K562 (cell line): Measurements from ENCODE around the gene SLC36A3. TPM values are rescaled to one million over a fixed set of nuclear protein-coding genes. Genes with fewer than 3 reads are reported as not detected.

Experiments used
- ATAC-seq: fragments of 200-7000 bp; cut with Tn5 transposase; 3 replicates; pipeline ENCODE4 v1.9.1; 2020; ENCODE audit warnings: moderate library complexity
- BruUV-seq: library from RNA; stranded (reverse); fragments of 400-500 nt; replicated peaks from 2 replicates; lab custom pipeline; 2021; lab: Mats Ljungman, UMichigan
- CTCF ChIA-PET: fragments of 300-600 bp; formaldehyde crosslinking; extraction: SDS; loops from one replicate; lab custom pipeline; 2021; ENCODE audit warnings: low intra/inter-chr PET ratio; lab: Yijun Ruan, JAX
- POLR2A ChIA-PET: fragments of 300-600, 350-650 bp; sonication (Branson Sonifier 250); formaldehyde crosslinking; extraction: SDS; loops from one replicate; lab custom pipeline; 2021; ENCODE audit warnings: antibody characterized with exemption, inconsistent platforms; lab: Yijun Ruan, JAX
- DNase-seq, 4 experiments: peaks; one replicate each; pipeline versions ENCODE4 v3.0.0 to v3.0.0-alpha.2; 2011 to 2018; ENCODE audit warnings: low spot score in 3 of 4, mixed read lengths in 3 of 4; ENCODE audit errors: extremely low read depth in 1 of 4
- FAIRE-seq: peaks from 2 replicates; lab custom pipeline; 2011; peaks lifted over from hg19 to GRCh38; lab: Jason Lieb, UNC
- H2AFZ ChIP-seq: 2 replicates; pipeline ENCODE4 v1.6.0; 2011; ENCODE audit warnings: low read depth, low read length, control low read depth, inconsistent platforms
- H3K27ac ChIP-seq: fragments of 200-600 bp; 3 replicates; pipeline ENCODE4 v1.8.0; 2011; ENCODE audit warnings: low read depth, mild to moderate bottlenecking, control low read depth, inconsistent platforms, low read length, moderate library complexity, mixed read lengths; ENCODE audit errors: extremely low read depth
- H3K27me3 ChIP-seq, 2 experiments: fragments of 300-600 bp in 1 of 2; 2 replicates in 1 of 2; 3 replicates in 1 of 2; pipeline versions ENCODE4 v1.6.0 to v1.8.0; 2011; ENCODE audit warnings: inconsistent platforms in 2 of 2, low read length in 2 of 2, mild to moderate bottlenecking in 1 of 2, mixed read lengths in 1 of 2, moderate library complexity in 1 of 2; ENCODE audit not compliant: control insufficient read depth in 2 of 2, insufficient read depth in 2 of 2
- H3K36me3 ChIP-seq: fragments of 300-600 bp; 3 replicates; pipeline ENCODE4 v1.8.0; 2011; ENCODE audit warnings: mild to moderate bottlenecking, low read length, inconsistent platforms; ENCODE audit not compliant: control insufficient read depth, insufficient read depth
- H3K4me1 ChIP-seq, 2 experiments: fragments of 200-600 bp in 1 of 2; replicated peaks in 1 of 2; 2 replicates in 1 of 2; 3 replicates in 1 of 2; pipeline versions ENCODE4 v1.5.1 to v1.8.0; 2011; ENCODE audit warnings: inconsistent platforms in 2 of 2, low read length in 2 of 2, mild to moderate bottlenecking in 1 of 2, mixed read lengths in 1 of 2, moderate library complexity in 1 of 2; ENCODE audit not compliant: control insufficient read depth in 2 of 2, insufficient read depth in 2 of 2
- H3K4me2 ChIP-seq: 2 replicates; pipeline ENCODE4 v1.6.1; 2011; ENCODE audit warnings: low read length, control low read depth, inconsistent platforms, mixed read lengths; ENCODE audit not compliant: insufficient read depth
- H3K4me3 ChIP-seq: fragments of 200-600 bp; sonication (generic), shearing (Covaris generic); 2 replicates; pipeline ENCODE4 v1.5.1; 2016; ENCODE audit warnings: control low read depth, inconsistent platforms
- H3K79me2 ChIP-seq: fragments of 200-600 bp; 3 replicates; pipeline ENCODE4 v1.8.0; 2011; ENCODE audit warnings: low read length, inconsistent platforms; ENCODE audit not compliant: control insufficient read depth, insufficient read depth
- H3K9ac ChIP-seq, 2 experiments: 2 replicates each; pipeline versions ENCODE4 v1.6.0 to v1.6.1; 2011; ENCODE audit warnings: low read depth in 2 of 2, low read length in 2 of 2, control low read depth in 1 of 2, inconsistent platforms in 1 of 2, mild to moderate bottlenecking in 1 of 2, mixed read lengths in 1 of 2; ENCODE audit not compliant: insufficient read depth in 1 of 2
- H3K9me1 ChIP-seq: one replicate; pipeline ENCODE4 v1.6.0; 2011; ENCODE audit warnings: inconsistent platforms, mild to moderate bottlenecking, low read length, moderate library complexity; ENCODE audit not compliant: control insufficient read depth, insufficient read depth
- H3K9me3 ChIP-seq: replicated peaks from 2 replicates; pipeline ENCODE4 v1.5.1; 2011; ENCODE audit warnings: low read depth, low read length, inconsistent platforms; ENCODE audit not compliant: control insufficient read depth, insufficient read depth
- H4K20me1 ChIP-seq: replicated peaks from 2 replicates; pipeline ENCODE4 v1.6.1; 2011; ENCODE audit warnings: low read length, inconsistent platforms, mixed read lengths; ENCODE audit not compliant: control insufficient read depth, insufficient read depth
- KDM2B ChIP-seq: fragments of 250-450 bp; sonication (Bioruptor Pico); IDR thresholded peaks from 2 replicates; pipeline ENCODE4 v1.8.0; 2021; ENCODE audit warnings: mild to moderate bottlenecking, moderate library complexity
- PRDM10 ChIP-seq: fragments of 450-650 bp; IDR thresholded peaks from 2 replicates; pipeline ENCODE4 v1.6.1; 2018; ENCODE audit not compliant: partially characterized antibody
- RBM17 ChIP-seq: fragments of 200-400 bp; formaldehyde crosslinking; IDR thresholded peaks from 2 replicates; pipeline ENCODE4 v1.6.1; 2017; ENCODE audit warnings: low read depth, mild to moderate bottlenecking, low read length, borderline replicate concordance
- ZBTB5 ChIP-seq: fragments of 450-650 bp; IDR thresholded peaks from 2 replicates; pipeline ENCODE4 v1.6.1; 2017; ENCODE audit warnings: antibody characterized with exemption
- ZNF24 ChIP-seq: fragments of 450-650 bp; IDR thresholded peaks from 2 replicates; pipeline ENCODE4 v1.6.1; 2016
- ZNF395 ChIP-seq: fragments of 200-800 bp; sonication (Bioruptor generic); IDR thresholded peaks from 2 replicates; pipeline ENCODE4 v1.6.1; 2017; ENCODE audit warnings: missing genetic modification characterization, missing compliant biosample characterization
- WGBS: fragments of 100-300 bp; shearing (Covaris generic); methylation state at CpG from one replicate; pipeline ENCODE4 v1.1.6; 2016; ENCODE audit warnings: low coverage, mixed read lengths; ENCODE audit not compliant: insufficient coverage; ENCODE audit errors: missing lambda C conversion rate; 5-methylcytosine and 5-hydroxymethylcytosine counted together
- in situ Hi-C: fragments of 300-500 bp; cut with MboI; formaldehyde crosslinking; loops from 4 replicates; pipeline ENCODE4 v1.15.0; 2018; ENCODE audit warnings: inconsistent platforms, mixed read lengths
- intact Hi-C: fragments of 100-400 bp; cut with micrococcal nuclease; formaldehyde crosslinking; loops from 2 replicates; pipeline ENCODE4 v1.14.2; 2022
- polyA plus RNA-seq, 8 experiments: library from polyadenylated mRNA; depleted of rRNA in 4 of 8; stranded (reverse) in 5 of 8; unstranded in 3 of 8; fragments of >200 nt; fragmentation: Nextera tagmentation in 2 of 8; fragmentation: Illumina TruSeq in 1 of 8; extraction: Ambion mirVana in 2 of 8; extraction: Trizol in 1 of 8; gene quantifications; 2 replicates each; pipeline versions ENCODE4 v1.2.1 to v1.2.3, GENCODE V29; 2011 to 2014; ENCODE audit warnings: inconsistent platforms in 1 of 8, missing spikeins in 1 of 8
- total RNA-seq, 7 experiments: library from RNA; depleted of rRNA in 6 of 7; stranded (reverse); fragments of >200 nt in 6 of 7; fragmentation: Illumina TruSeq in 2 of 7; extraction: Trizol in 2 of 7; gene quantifications; 2 replicates each; pipeline versions ENCODE4 v1.2.1 to v1.2.3, GENCODE V29; 2011 to 2021; ENCODE audit warnings: low replicate concordance in 1 of 7

Gene SLC36A3
- total and polyA plus RNA-seq, 9 of the 15 experiments (the other 6 are each of a cell fraction or from before 2014, with no cell fraction given), result not detected

- peak; percentile 79 for TF ChIP-seq PRDM10
- TF ChIP-seq ZBTB5, result no peak
Measured at GRCh38 chr5:151238303-151238741, 65.2 kb downstream of the SLC36A3 start (continued).

GRCh38 chr5:151237685-151238084 is 65.9 kb downstream of the SLC36A3 start:
- H3K9ac ChIP-seq, result no peak overlapping the region
- in situ Hi-C loops, result loop anchor here (5.0 kb wide), 2 partner anchors 65 to 115 kb away; no protein-coding TSS in a partner anchor
- CTCF ChIA-PET, result interaction anchor here (0.9 to 3.6 kb wide), 2 partner anchors 73 to 111 kb away, joined by 4 to 17 read pairs; no protein-coding TSS in a partner anchor
- no peak for FAIRE-seq
- no peak overlapping the region for H3K4me2 ChIP-seq
- POLR2A ChIA-PET, result interaction anchor here (0.6 to 0.7 kb wide), 2 partner anchors 15 to 448 kb away, joined by 3 read pairs; partner anchors contain the start of gene GM2A
- H3K9me3 ChIP-seq, result no peaks in the 10 kb centered on the region
- peaks cover 0 to 6% of the 10 kb centered on the region in 2 experiments; a peak in 3 of 5 replicates for H3K4me1 ChIP-seq
- H3K9me1 ChIP-seq, result no peaks in the 10 kb centered on the region
- ATAC-seq, result no peak
- H4K20me1 ChIP-seq, result no peaks in the 10 kb centered on the region
- BruUV-seq, result no TSS peak
- peak; percentile 81 for TF ChIP-seq ZNF24
- no peak for TF ChIP-seq KDM2B (CRISPR knock-in tag)
- TF ChIP-seq ZNF395 (CRISPR knock-in tag), result no peak
- TF ChIP-seq RBM17, result no peak
- no peaks in the 10 kb centered on the region for H3K36me3 ChIP-seq
- H2AFZ ChIP-seq, result no peak overlapping the region
- DNase-seq, result no peak
- intact Hi-C loops, result loop anchor here (2.0 kb wide), 3 partner anchors 73 to 235 kb away; no protein-coding TSS in a partner anchor
- no peak overlapping the region for H3K4me3 ChIP-seq
- H3K27me3 ChIP-seq, result peaks cover 1 to 29% of the 10 kb centered on the region in 2 experiments; a peak in 3 of 5 replicates
- 39% methylated on average over 7 of the region's 7 CpGs for WGBS
- H3K27ac ChIP-seq, result no peak overlapping the region
- no peaks in the 10 kb centered on the region for H3K79me2 ChIP-seq
